Pancreas (tissue), 10 donors: ENCODE data around the gene LGALS16. TPM values are rescaled to one million over a fixed set of nuclear protein-coding genes. Genes with fewer than 3 reads are reported as not detected.
"Not testable (repeated sequence)": the region's sequence is repeated elsewhere in the genome, so short reads cannot be mapped to it uniquely, and the experiment has no call there.

Experiments
- ATAC-seq, 4 donors: fragments of 200-7000 bp; cut with Tn5 transposase; one replicate each; pipeline versions ENCODE4 v1.8.0 to v1.9.1; 2020; ENCODE audit warnings: mild to moderate bottlenecking in 4 of 4, moderate library complexity in 4 of 4
- DNase-seq, 6 donors: peaks; one replicate each; pipeline ENCODE4 v3.0.0-alpha.2; 2020
- FAIRE-seq: peaks from 2 replicates; lab custom pipeline; 2012; peaks lifted over from hg19 to GRCh38; lab: Jason Lieb, UNC
- H3K27ac ChIP-seq, 4 donors: fragments of 200-600 bp; sonication (generic); 1 replicate in 3 of 4; 2 replicates in 1 of 4; pipeline versions ENCODE4 v1.5.0 to v1.8.0; 2020
- H3K27me3 ChIP-seq, 4 donors: fragments of 200-600 bp; one replicate each; pipeline ENCODE4 v1.8.0; 2021
- H3K36me3 ChIP-seq, 3 donors: fragments of 200-600 bp; sonication (generic) in 1 of 3; one replicate each; pipeline versions ENCODE4 v1.5.0 to v1.8.0; 2020 to 2021
- H3K4me1 ChIP-seq, 3 donors: fragments of 200-600 bp; one replicate each; pipeline ENCODE4 v1.8.0; 2021
- H3K4me3 ChIP-seq, 4 donors: fragments of 200-600 bp; sonication (generic) in 2 of 4; one replicate each; pipeline versions ENCODE4 v1.5.0 to v1.8.0; 2020 to 2021
- H3K9me3 ChIP-seq, 4 donors: fragments of 200-600 bp; one replicate each; pipeline ENCODE4 v1.8.0; 2021
- CTCF ChIP-seq, 4 donors: fragments of 200-600 bp; sonication (generic) in 3 of 4; IDR thresholded peaks; one replicate each; pipeline versions ENCODE4 v1.5.0 to v1.8.0; 2021; ENCODE audit warnings: antibody characterized with exemption in 4 of 4
- WGBS, 2 donors: extraction: QIAGEN DNeasy Blood & Tissue Kit; methylation state at CpG; one replicate each; pipeline ENCODE4 v1.1.7; 2013; 5-methylcytosine and 5-hydroxymethylcytosine counted together
- intact Hi-C, 3 donors: fragments of 100-400 bp; cut with DNase I; formaldehyde crosslinking; loops; one replicate each; pipeline versions ENCODE4 v1.11.1 to v1.14.2; 2022
- polyA plus RNA-seq, 2 donors: library from polyadenylated mRNA; stranded (reverse); fragments of 200-250 nt; gene quantifications; one replicate each; pipeline ENCODE4 v1.2.3, GENCODE V29; 2013
- total RNA-seq, 6 donors: library from RNA; stranded (reverse); fragmentation: NEBNext Ultra II Directional in 4 of 6; extraction: Animal tissue kit (Norgen Biotek cat#: 25700) in 4 of 6; gene quantifications; one replicate each; pipeline versions ENCODE4 v1.2.1 to v1.2.4, GENCODE V29; 2021 to 2023
- donor health status: healthy with polysubstance abuse.
- donor health status: DM: no; HTN: no; CAD: no; lungs with moderate emphysema.
- donor health status: DM: no; HTN: no; CAD: no.
- donor health status: control.
- donor health status: control.
- donor health status: Bipolar disorder and iron deficiency.
- donor health status: DM: yes; HTN: yes; CAD: no.
- donor health status: DM: no; HTN: no; CAD: no.
- donor health status: DM: no; HTN: no; CAD: no.
- donor health status: DM: yes; HTN: yes; CAD: no.

Gene LGALS16
- total and polyA plus RNA-seq, 8 donors, result not detected

DNA sequence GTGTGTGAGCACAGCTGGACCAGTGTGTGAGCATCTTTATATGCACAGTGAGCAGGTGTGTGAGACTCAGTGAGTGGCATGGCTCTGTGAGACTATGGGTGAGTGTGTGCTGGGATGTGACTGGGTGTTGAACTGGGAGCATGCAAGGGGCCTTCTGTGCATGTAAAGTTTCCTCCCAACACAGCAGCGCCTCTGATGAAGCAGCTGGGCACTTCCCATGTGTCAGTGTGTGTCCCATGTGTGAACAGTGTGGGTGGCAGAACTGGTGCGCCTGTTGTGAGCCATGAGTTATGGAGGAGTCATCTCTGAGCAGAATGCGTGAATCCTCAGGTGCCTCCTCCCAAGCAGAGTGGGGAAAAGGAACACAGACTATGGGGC lies 24.1 kb downstream of the LGALS16 start:
- DNase-seq, result no peak
- TF ChIP-seq CTCF (IDR thresholded peaks at IDR 0.05), result no peak
- H3K27me3 ChIP-seq, result no peaks in the 10 kb centered on the region
- no peaks in the 10 kb centered on the region for H3K9me3 ChIP-seq
- H3K4me3 ChIP-seq, result no peak overlapping the region
- no peak for FAIRE-seq
- H3K27ac ChIP-seq, result no peak overlapping the region
- no peaks in the 10 kb centered on the region for H3K36me3 ChIP-seq
- peaks cover 0 to 3% (median 0%) of the 10 kb centered on the region in 3 donors for H3K4me1 ChIP-seq
- WGBS, 2 donors, result 89 to 95% methylated on average over 3 of the region's 3 CpGs
- intact Hi-C loops, result no loop called here
- ATAC-seq, result no peak

GRCh38 chr19:39680593-39680992 lies 24.9 kb downstream of the LGALS16 start:
- Histone ChIP-seq H3K27ac (no peak overlapping the region), H3K27me3 (no peaks in the 10 kb centered on the region), H3K36me3 (no peaks in the 10 kb centered on the region), H3K4me1 (peaks cover 0 to 3% (median 0%) of the 10 kb centered on the region in 3 donors), H3K9me3 (no peaks in the 10 kb centered on the region), H3K4me3 (no peak overlapping the region)
- whole genome bisulfite sequencing, 2 donors, result 74 to 93% methylated on average over 3 of the region's 3 CpGs
- no peak for TF ChIP-seq CTCF (IDR thresholded peaks at IDR 0.05)
- ATAC-seq (no peak), DNase-seq (no peak), FAIRE-seq (no peak)
- intact Hi-C loops, result no loop called here

GRCh38 chr19:39681416-39681815 lies 25.7 kb downstream of the LGALS16 start:
- Histone ChIP-seq H3K27ac (no peak overlapping the region), H3K9me3 (no peaks in the 10 kb centered on the region), H3K27me3 (no peaks in the 10 kb centered on the region), H3K36me3 (no peaks in the 10 kb centered on the region), H3K4me1 (peaks cover 0 to 3% (median 0%) of the 10 kb centered on the region in 3 donors), H3K4me3 (no peak overlapping the region)
- no peak for FAIRE-seq
- intact Hi-C loops, result no loop called here
- DNase-seq, result no peak
- no peak for TF ChIP-seq CTCF (IDR thresholded peaks at IDR 0.05)
- ATAC-seq, result no peak
- WGBS, 2 donors, result 88 to 93% methylated on average over 5 of the region's 5 CpGs

DNA sequence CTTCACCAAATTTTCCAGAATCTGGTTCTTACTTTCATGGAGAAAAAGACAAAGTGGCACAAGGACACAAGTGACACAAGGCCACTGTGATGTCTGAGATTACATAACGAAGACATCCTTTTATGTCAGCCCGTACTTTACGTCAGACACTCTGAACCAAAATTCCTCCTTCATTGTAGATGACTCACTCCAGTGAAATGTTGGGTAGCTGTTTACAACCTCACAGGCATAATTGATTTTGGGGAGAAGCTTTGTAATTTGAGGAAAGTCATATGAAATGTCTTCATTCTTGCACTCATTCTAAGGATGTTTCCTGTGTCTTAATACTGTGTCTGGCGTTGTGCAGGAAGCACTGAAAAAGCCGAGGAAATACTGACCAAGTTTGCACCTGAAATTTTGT lies 28.6 kb downstream of the LGALS16 start:
- no peak for DNase-seq
- TF ChIP-seq CTCF (IDR thresholded peaks at IDR 0.05), result no peak

GRCh38 chr19:39686739-39687138 lies 31.0 kb downstream of the LGALS16 start:
- intact Hi-C loops, result no loop called here
- no peak for TF ChIP-seq CTCF (IDR thresholded peaks at IDR 0.05)

More for the DNA sequence above, 28.6 kb downstream of the LGALS16 start:
- 73 to 83% methylated on average over 5 of the region's 5 CpGs for WGBS, 2 donors
- Histone ChIP-seq H3K9me3 (no peaks in the 10 kb centered on the region), H3K36me3 (no peaks in the 10 kb centered on the region), H3K27ac (no peak overlapping the region), H3K4me3 (no peak overlapping the region), H3K4me1 (no peaks in the 10 kb centered on the region), H3K27me3 (no peaks in the 10 kb centered on the region)
- ATAC-seq, result no peak
- intact Hi-C loops, result no loop called here
- no peak for FAIRE-seq

GRCh38 chr19:39688637-39689036 lies 32.9 kb downstream of the LGALS16 start:
- FAIRE-seq, H3K27me3 ChIP-seq, intact Hi-C loops, H3K27ac ChIP-seq, H3K36me3 ChIP-seq, H3K4me3 ChIP-seq, DNase-seq, H3K9me3 ChIP-seq, H3K4me1 ChIP-seq, ATAC-seq: not testable (repeated sequence)
- 70 to 72% methylated on average over 4 of the region's 4 CpGs for WGBS, 2 donors

More at GRCh38 chr19:39686739-39687138, 31.0 kb downstream of the LGALS16 start:
- H3K4me1 ChIP-seq, result no peaks in the 10 kb centered on the region
- no peaks in the 10 kb centered on the region for H3K36me3 ChIP-seq
- FAIRE-seq (no peak), ATAC-seq (no peak), DNase-seq (no peak)
- H3K27me3 ChIP-seq, result no peaks in the 10 kb centered on the region
- H3K4me3 ChIP-seq, result no peak overlapping the region
- 80 to 88% methylated on average over 3 of the region's 3 CpGs for WGBS, 2 donors
- H3K9me3 ChIP-seq, result no peaks in the 10 kb centered on the region
- no peak overlapping the region for H3K27ac ChIP-seq
